ENCODE results near the gene SALL2. TPM values are rescaled to one million over a fixed set of nuclear protein-coding genes. Genes with fewer than 3 reads are reported as not detected.

Gene SALL2
- total and polyA plus RNA-seq, 10 of the 15 experiments (the other 5 are each of a cell fraction or from before 2014, with no cell fraction given) = 1.6 to 6.2 (median 2.1) TPM

DNA sequence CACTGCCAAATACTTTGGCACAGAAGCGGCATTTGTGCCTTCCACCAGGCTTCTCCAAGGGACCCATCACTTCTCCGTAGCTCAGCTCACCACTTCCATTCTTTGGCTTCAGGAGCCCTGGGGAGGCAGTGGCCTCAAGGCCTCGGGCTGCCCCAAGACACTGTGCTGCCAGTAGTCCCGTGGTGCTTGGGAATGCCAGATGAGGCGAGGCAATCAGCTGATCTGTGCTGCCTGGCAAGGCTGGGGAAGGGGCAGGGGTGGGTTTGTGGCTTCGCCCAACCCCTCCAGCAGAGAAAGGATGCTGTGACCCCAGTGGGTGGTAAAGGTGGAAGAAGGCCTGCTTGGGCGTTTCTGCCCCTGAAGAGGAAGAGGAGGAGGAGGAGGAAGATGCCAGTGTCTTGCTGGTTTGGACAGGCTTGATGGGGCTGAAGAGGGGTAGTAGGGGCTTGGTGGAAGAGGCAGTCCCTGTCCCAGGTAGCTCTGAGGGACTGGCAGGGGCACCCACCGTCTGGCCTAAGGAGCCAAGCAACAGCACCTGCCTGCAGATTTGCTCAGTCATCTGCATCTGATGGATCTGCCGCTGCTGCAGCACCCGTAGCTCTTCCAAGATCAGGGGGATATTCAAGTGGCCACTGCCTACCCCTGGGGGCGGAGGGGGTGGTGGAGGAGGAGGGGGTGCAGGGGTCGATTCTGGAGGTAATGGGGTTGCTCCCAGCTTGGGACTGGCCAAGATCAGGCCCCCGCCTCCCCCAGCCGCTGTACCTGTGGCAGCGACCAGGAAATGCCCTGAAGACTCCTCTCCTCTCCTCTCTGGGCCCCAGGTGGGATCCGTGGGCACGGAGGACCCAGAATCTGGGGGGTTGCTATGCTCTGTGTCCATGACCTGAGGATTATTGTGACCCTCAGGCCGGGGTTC, 1.3 kb downstream of the SALL2 start (continued):
- TF ChIP-seq HDGF (IDR thresholded peaks at IDR 0.05) = no peak
- no peak for TF ChIP-seq SMAD1 (IDR thresholded peaks at IDR 0.05; ENCODE audit: low read depth, partially characterized antibody)

DNA sequence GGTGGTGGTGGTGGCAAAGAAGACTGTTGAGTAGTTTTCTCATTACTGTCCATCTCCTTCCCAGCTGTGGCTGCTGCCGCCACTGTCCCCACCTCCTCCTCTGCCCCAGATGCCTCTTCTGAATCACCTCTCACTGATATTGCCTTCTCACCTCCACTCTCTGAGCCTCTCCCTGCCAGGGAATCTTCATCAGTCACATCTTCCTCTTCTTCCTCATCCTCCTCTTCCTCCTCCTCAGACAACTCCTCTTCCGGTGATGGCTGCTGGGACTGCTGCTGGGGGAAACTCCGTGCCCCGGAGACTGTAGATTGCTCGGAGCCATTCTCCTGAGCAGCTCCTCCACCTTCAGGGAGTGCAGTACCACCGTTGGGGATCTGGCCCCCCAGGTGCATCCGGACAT, 2.9 kb downstream of the SALL2 start:
- TF ChIP-seq RAD21 (IDR thresholded peaks at IDR 0.05; ENCODE audit: insufficient read depth, low read depth, low read length) (no peak), NFIC (IDR thresholded peaks at IDR 0.05; ENCODE audit: low read depth, low read length) (no peak), TBL1XR1 (IDR thresholded peaks at IDR 0.05; ENCODE audit: low read depth, low read length) (no peak), SUZ12 (IDR thresholded peaks at IDR 0.05; ENCODE audit: unreplicated experiment) (no peak), SRF (IDR thresholded peaks at IDR 0.05; ENCODE audit: low read depth in 2 of 2, low read length in 2 of 2) (no peak), NFXL1 (IDR thresholded peaks at IDR 0.05; ENCODE audit: borderline replicate concordance) (no peak), SMC3 (IDR thresholded peaks at IDR 0.05; ENCODE audit: borderline replicate concordance, low read length) (no peak), MYC (IDR thresholded peaks at IDR 0.05; ENCODE audit: insufficient read depth, insufficient read length, insufficient replicate concordance, low read length, severe bottlenecking) (no peak), SUPT20H (IDR thresholded peaks at IDR 0.05; ENCODE audit: borderline replicate concordance, control insufficient read depth, low read depth, low read length) (no peak), PAX8 (IDR thresholded peaks at IDR 0.05) (no peak)
- TF ChIP-seq, protein P1, sequence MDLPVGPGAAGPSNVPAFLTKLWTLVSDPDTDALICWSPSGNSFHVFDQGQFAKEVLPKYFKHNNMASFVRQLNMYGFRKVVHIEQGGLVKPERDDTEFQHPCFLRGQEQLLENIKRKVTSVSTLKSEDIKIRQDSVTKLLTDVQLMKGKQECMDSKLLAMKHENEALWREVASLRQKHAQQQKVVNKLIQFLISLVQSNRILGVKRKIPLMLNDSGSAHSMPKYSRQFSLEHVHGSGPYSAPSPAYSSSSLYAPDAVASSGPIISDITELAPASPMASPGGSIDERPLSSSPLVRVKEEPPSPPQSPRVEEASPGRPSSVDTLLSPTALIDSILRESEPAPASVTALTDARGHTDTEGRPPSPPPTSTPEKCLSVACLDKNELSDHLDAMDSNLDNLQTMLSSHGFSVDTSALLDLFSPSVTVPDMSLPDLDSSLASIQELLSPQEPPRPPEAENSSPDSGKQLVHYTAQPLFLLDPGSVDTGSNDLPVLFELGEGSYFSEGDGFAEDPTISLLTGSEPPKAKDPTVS (IDR thresholded peaks at IDR 0.05; ENCODE audit: low read depth, low read length) = no peak
- TF ChIP-seq, protein P2, sequence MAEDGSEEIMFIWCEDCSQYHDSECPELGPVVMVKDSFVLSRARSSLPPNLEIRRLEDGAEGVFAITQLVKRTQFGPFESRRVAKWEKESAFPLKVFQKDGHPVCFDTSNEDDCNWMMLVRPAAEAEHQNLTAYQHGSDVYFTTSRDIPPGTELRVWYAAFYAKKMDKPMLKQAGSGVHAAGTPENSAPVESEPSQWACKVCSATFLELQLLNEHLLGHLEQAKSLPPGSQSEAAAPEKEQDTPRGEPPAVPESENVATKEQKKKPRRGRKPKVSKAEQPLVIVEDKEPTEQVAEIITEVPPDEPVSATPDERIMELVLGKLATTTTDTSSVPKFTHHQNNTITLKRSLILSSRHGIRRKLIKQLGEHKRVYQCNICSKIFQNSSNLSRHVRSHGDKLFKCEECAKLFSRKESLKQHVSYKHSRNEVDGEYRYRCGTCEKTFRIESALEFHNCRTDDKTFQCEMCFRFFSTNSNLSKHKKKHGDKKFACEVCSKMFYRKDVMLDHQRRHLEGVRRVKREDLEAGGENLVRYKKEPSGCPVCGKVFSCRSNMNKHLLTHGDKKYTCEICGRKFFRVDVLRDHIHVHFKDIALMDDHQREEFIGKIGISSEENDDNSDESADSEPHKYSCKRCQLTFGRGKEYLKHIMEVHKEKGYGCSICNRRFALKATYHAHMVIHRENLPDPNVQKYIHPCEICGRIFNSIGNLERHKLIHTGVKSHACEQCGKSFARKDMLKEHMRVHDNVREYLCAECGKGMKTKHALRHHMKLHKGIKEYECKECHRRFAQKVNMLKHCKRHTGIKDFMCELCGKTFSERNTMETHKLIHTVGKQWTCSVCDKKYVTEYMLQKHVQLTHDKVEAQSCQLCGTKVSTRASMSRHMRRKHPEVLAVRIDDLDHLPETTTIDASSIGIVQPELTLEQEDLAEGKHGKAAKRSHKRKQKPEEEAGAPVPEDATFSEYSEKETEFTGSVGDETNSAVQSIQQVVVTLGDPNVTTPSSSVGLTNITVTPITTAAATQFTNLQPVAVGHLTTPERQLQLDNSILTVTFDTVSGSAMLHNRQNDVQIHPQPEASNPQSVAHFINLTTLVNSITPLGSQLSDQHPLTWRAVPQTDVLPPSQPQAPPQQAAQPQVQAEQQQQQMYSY (CRISPR knock-in tag; IDR thresholded peaks at IDR 0.05) = no peak
- TF ChIP-seq, protein P3, sequence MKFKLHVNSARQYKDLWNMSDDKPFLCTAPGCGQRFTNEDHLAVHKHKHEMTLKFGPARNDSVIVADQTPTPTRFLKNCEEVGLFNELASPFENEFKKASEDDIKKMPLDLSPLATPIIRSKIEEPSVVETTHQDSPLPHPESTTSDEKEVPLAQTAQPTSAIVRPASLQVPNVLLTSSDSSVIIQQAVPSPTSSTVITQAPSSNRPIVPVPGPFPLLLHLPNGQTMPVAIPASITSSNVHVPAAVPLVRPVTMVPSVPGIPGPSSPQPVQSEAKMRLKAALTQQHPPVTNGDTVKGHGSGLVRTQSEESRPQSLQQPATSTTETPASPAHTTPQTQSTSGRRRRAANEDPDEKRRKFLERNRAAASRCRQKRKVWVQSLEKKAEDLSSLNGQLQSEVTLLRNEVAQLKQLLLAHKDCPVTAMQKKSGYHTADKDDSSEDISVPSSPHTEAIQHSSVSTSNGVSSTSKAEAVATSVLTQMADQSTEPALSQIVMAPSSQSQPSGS (IDR thresholded peaks at IDR 0.05; ENCODE audit: low read length) = no peak
- no peaks in the 10 kb centered on the region for H3K27me3 ChIP-seq (replicated peaks in 1 of 2; ENCODE audit: control insufficient read depth in 2 of 2, insufficient read depth in 2 of 2, low read length in 1 of 2)
- ChIA-PET POLR2A (no interaction called here), CTCF (no interaction called here), RAD21 (ENCODE audit: unreplicated experiment) (interaction anchor here (3.1 kb wide), 1 partner anchor 25 kb away, joined by 10 read pairs; no protein-coding TSS in a partner anchor), SMC1A (ENCODE audit: uncharacterized antibody, unreplicated experiment) (interaction anchor here (1.2 to 2.2 kb wide), 2 partner anchors 26 to 34 kb away, joined by 3 to 12 read pairs; no protein-coding TSS in a partner anchor)
- 52% methylated on average over 7 of the region's 7 CpGs for WGBS (ENCODE audit: insufficient coverage, insufficient replicate concordance, low lambda C conversion rate, missing lambda C conversion rate)
- FAIRE-seq (no peak), ATAC-seq (no peak), DNase-seq (ENCODE audit: low read depth, low spot score) (no peak)
- no peak overlapping the region for H2AFZ ChIP-seq (ENCODE audit: control insufficient read depth, low read depth, low read length)
- no peaks in the 10 kb centered on the region for H3K9me3 ChIP-seq (replicated peaks; ENCODE audit: control insufficient read depth, insufficient read depth, low read length)
- no peaks in the 10 kb centered on the region for H3K79me2 ChIP-seq (ENCODE audit: control insufficient read depth, insufficient read depth, low read length)
- no peak overlapping the region for H3K4me3 ChIP-seq
- H3K36me3 ChIP-seq (ENCODE audit: control insufficient read depth in 2 of 2, insufficient read depth in 2 of 2, low read length in 1 of 2) = no peaks in the 10 kb centered on the region
- intact Hi-C loops (cut with micrococcal nuclease; ENCODE audit: unreplicated experiment) = no loop called here
- H4K20me1 ChIP-seq (ENCODE audit: control insufficient read depth, insufficient read depth) = no peaks in the 10 kb centered on the region
- H3K27ac ChIP-seq (ENCODE audit: control insufficient read depth, insufficient read depth) = no peak overlapping the region
- no peak overlapping the region for H3K4me2 ChIP-seq (ENCODE audit: control insufficient read depth, insufficient read depth)
- H3K9ac ChIP-seq (ENCODE audit: control insufficient read depth, insufficient read depth, low read length) = no peak overlapping the region
- peaks cover 12% of the 10 kb centered on the region for H3K4me1 ChIP-seq (ENCODE audit: control insufficient read depth, insufficient read depth, low read length)
- in situ Hi-C loops (cut with MboI) = no loop called here
- no TSS peak for BruUV-seq (replicated peaks)

Measured in GM12878 (cell line).